IMR-90 (cell line): Measurements from ENCODE around the gene PRAC2. TPM values are rescaled to one million over a fixed set of nuclear protein-coding genes. Genes with fewer than 3 reads are reported as not detected.

Source experiments
- ATAC-seq: fragments of 200-7000 bp; cut with Tn5 transposase; 2 replicates; pipeline ENCODE4 v1.9.1; 2020; ENCODE audit warnings: low read depth, mild to moderate bottlenecking, moderate library complexity
- BruUV-seq: library from RNA; stranded (reverse); fragments of 400-500 nt; replicated peaks from 2 replicates; lab custom pipeline; 2021; lab: Mats Ljungman, UMichigan
- CTCF ChIA-PET: fragments of 300-600 bp; formaldehyde crosslinking; extraction: SDS; loops from one replicate; lab custom pipeline; 2021; ENCODE audit warnings: antibody characterized with exemption; lab: Yijun Ruan, JAX
- POLR2A ChIA-PET: fragments of 300-600 bp; sonication (Branson Sonifier 250); formaldehyde crosslinking; loops from one replicate; lab custom pipeline; 2022; ENCODE audit warnings: antibody characterized with exemption; ENCODE audit not compliant: unreplicated experiment; lab: Charles Lee
- DNase-seq: peaks from one replicate; pipeline ENCODE4 v3.0.0; 2013
- H2AFZ ChIP-seq: replicated peaks from 2 replicates; pipeline ENCODE3; 2013; ENCODE audit warnings: low read length, mild to moderate bottlenecking; ENCODE audit not compliant: poor library complexity
- H2AK5ac ChIP-seq: 2 replicates; pipeline ENCODE4 v1.6.1; 2013; ENCODE audit warnings: low read depth, low read length, inconsistent platforms
- H2AK9ac ChIP-seq: replicated peaks from 2 replicates; pipeline ENCODE3; 2013; ENCODE audit warnings: mild to moderate bottlenecking, low read depth, low read length, moderate library complexity; ENCODE audit not compliant: poor library complexity
- H2BK120ac ChIP-seq: 2 replicates; pipeline ENCODE4 v1.6.1; 2013; ENCODE audit warnings: low read depth, low read length, inconsistent platforms
- H2BK15ac ChIP-seq: 3 replicates; pipeline ENCODE4 v1.6.1; 2013; ENCODE audit warnings: low read depth, low read length, inconsistent platforms
- H2BK20ac ChIP-seq: 2 replicates; pipeline ENCODE4 v1.6.1; 2013; ENCODE audit warnings: low read depth, mild to moderate bottlenecking, inconsistent platforms, low read length, moderate library complexity
- H2BK5ac ChIP-seq: 2 replicates; pipeline ENCODE4 v1.6.1; 2013; ENCODE audit warnings: mild to moderate bottlenecking, low read depth, low read length, inconsistent platforms; ENCODE audit not compliant: poor library complexity, severe bottlenecking
- H3K14ac ChIP-seq: replicated peaks from 2 replicates; pipeline ENCODE4 v1.6.1; 2013; ENCODE audit warnings: low read depth, low read length, inconsistent platforms
- H3K18ac ChIP-seq: 2 replicates; pipeline ENCODE4 v1.6.1; 2013; ENCODE audit warnings: low read depth, low read length, control low read depth
- H3K23ac ChIP-seq: 2 replicates; pipeline ENCODE4 v1.6.1; 2013; ENCODE audit warnings: low read depth, low read length, inconsistent platforms
- H3K27ac ChIP-seq: 2 replicates; pipeline ENCODE4 v1.5.1; 2013; ENCODE audit warnings: mild to moderate bottlenecking, control low read depth, low read length; ENCODE audit not compliant: insufficient read depth
- H3K27me3 ChIP-seq: 2 replicates; pipeline ENCODE4 v1.6.1; 2013; ENCODE audit warnings: low read length; ENCODE audit not compliant: control insufficient read depth, insufficient read depth
- H3K36me3 ChIP-seq: 2 replicates; pipeline ENCODE4 v1.6.1; 2013; ENCODE audit warnings: low read length, mixed read lengths; ENCODE audit not compliant: control insufficient read depth, insufficient read depth
- H3K4ac ChIP-seq: 2 replicates; pipeline ENCODE4 v1.6.1; 2013; ENCODE audit warnings: low read depth, low read length, inconsistent platforms
- H3K4me1 ChIP-seq: 2 replicates; pipeline ENCODE4 v1.6.1; 2013; ENCODE audit warnings: low read length, mixed read lengths; ENCODE audit not compliant: control insufficient read depth, insufficient read depth
- H3K4me2 ChIP-seq: 2 replicates; pipeline ENCODE4 v1.6.1; 2013; ENCODE audit warnings: low read depth, mild to moderate bottlenecking, control low read depth, low read length, moderate library complexity
- H3K4me3 ChIP-seq: 2 replicates; pipeline ENCODE4 v1.5.1; 2013; ENCODE audit warnings: low read depth, mild to moderate bottlenecking, control low read depth, low read length, moderate library complexity; ENCODE audit not compliant: insufficient read depth
- H3K56ac ChIP-seq: 2 replicates; pipeline ENCODE4 v1.6.1; 2013; ENCODE audit warnings: low read length, inconsistent platforms; ENCODE audit not compliant: insufficient read depth; ENCODE audit errors: extremely low read depth
- H3K79me1 ChIP-seq, 2 experiments: 2 replicates each; pipeline ENCODE4 v1.6.1; 2013; ENCODE audit warnings: low read length in 2 of 2, inconsistent platforms in 1 of 2, low read depth in 1 of 2
- H3K9ac ChIP-seq: 2 replicates; pipeline ENCODE4 v1.6.1; 2013; ENCODE audit warnings: low read depth, low read length, control low read depth
- H3K9me1 ChIP-seq: 2 replicates; pipeline ENCODE4 v1.6.1; 2013; ENCODE audit warnings: low read length, inconsistent platforms; ENCODE audit not compliant: insufficient read depth
- H3K9me3 ChIP-seq: 2 replicates; pipeline ENCODE4 v1.6.1; 2013; ENCODE audit warnings: low read length; ENCODE audit not compliant: control insufficient read depth, insufficient read depth
- H4K20me1 ChIP-seq: 2 replicates; pipeline ENCODE4 v1.6.1; 2013; ENCODE audit warnings: low read length, inconsistent platforms; ENCODE audit not compliant: insufficient read depth
- H4K5ac ChIP-seq: 2 replicates; pipeline ENCODE4 v1.6.1; 2013; ENCODE audit warnings: mild to moderate bottlenecking, low read depth, low read length, control low read depth
- H4K8ac ChIP-seq, 2 experiments: 2 replicates each; pipeline ENCODE4 v1.6.1; 2013; ENCODE audit warnings: low read depth in 2 of 2, low read length in 2 of 2, control low read depth in 1 of 2, inconsistent platforms in 1 of 2
- H4K91ac ChIP-seq: 2 replicates; pipeline ENCODE4 v1.6.1; 2013; ENCODE audit warnings: low read depth, low read length, inconsistent platforms; ENCODE audit not compliant: insufficient read depth
- BHLHE40 ChIP-seq: fragments of 150-350 bp; IDR thresholded peaks from 2 replicates; pipeline ENCODE4 v1.6.1; 2016; ENCODE audit warnings: mild to moderate bottlenecking, low read depth, low read length
- CEBPB ChIP-seq: IDR thresholded peaks from 2 replicates; pipeline ENCODE4 v1.6.1; 2012; ENCODE audit warnings: low read depth, low read length, improper control_type of control experiment
- CHD1 ChIP-seq: IDR thresholded peaks from 2 replicates; pipeline ENCODE4 v1.6.1; 2012; ENCODE audit warnings: low read depth, low read length, improper control_type of control experiment
- CTCF ChIP-seq: conservative IDR thresholded peaks from 2 replicates; pipeline ENCODE4 v1.5.1; 2012; ENCODE audit warnings: mild to moderate bottlenecking, low read depth, low read length, improper control_type of control experiment
- FOS ChIP-seq: fragments of 150-350 bp; IDR thresholded peaks from 2 replicates; pipeline ENCODE4 v1.6.1; 2016; ENCODE audit warnings: low read depth, low read length
- MAFK ChIP-seq: IDR thresholded peaks from 2 replicates; pipeline ENCODE4 v1.6.1; 2012; ENCODE audit warnings: low read depth, low read length, improper control_type of control experiment
- MAZ ChIP-seq: IDR thresholded peaks from 2 replicates; pipeline ENCODE4 v1.6.1; 2012; ENCODE audit warnings: low read depth, mild to moderate bottlenecking, low read length, improper control_type of control experiment, moderate library complexity, borderline replicate concordance
- MXI1 ChIP-seq: IDR thresholded peaks from 2 replicates; pipeline ENCODE4 v1.6.1; 2012; ENCODE audit warnings: low read depth, mild to moderate bottlenecking, low read length, moderate library complexity, borderline replicate concordance
- NFE2L2 ChIP-seq: fragments of 150-350 bp; IDR thresholded peaks from 2 replicates; pipeline ENCODE4 v1.6.1; 2016; ENCODE audit warnings: low read depth, mild to moderate bottlenecking, low read length
- POLR2A ChIP-seq: IDR thresholded peaks from 2 replicates; pipeline ENCODE4 v1.6.1; 2012; ENCODE audit warnings: mild to moderate bottlenecking, low read depth, low read length
- RAD21 ChIP-seq: IDR thresholded peaks from 2 replicates; pipeline ENCODE4 v1.6.1; 2012; ENCODE audit warnings: low read length, improper control_type of control experiment
- RCOR1 ChIP-seq: IDR thresholded peaks from 2 replicates; pipeline ENCODE4 v1.6.1; 2012; ENCODE audit warnings: mild to moderate bottlenecking, low read length, improper control_type of control experiment; ENCODE audit not compliant: insufficient replicate concordance
- RFX5 ChIP-seq: IDR thresholded peaks from 2 replicates; pipeline ENCODE4 v1.8.0; 2012; ENCODE audit warnings: low read depth, mild to moderate bottlenecking, low read length, moderate library complexity
- SMC3 ChIP-seq: fragments of 150-350 bp; IDR thresholded peaks from 2 replicates; pipeline ENCODE4 v1.6.1; 2016; ENCODE audit warnings: low read depth, mild to moderate bottlenecking, antibody characterized with exemption, low read length, moderate library complexity
- WGBS, 2 experiments: methylation state at CpG; one replicate each; pipeline versions ENCODE4 v1.1.5 to v1.1.7; 2013; ENCODE audit warnings: missing lambda C conversion rate in 2 of 2; ENCODE audit not compliant: insufficient read length in 1 of 2; ENCODE audit errors: extremely low coverage in 2 of 2; 5-methylcytosine and 5-hydroxymethylcytosine counted together
- dilution Hi-C: fragments of 300-500 bp; cut with HindIII; formaldehyde crosslinking; loops from one replicate; pipeline ENCODE4 v1.14.3; 2018; ENCODE audit warnings: low sequenced_read_pairs; ENCODE audit not compliant: unreplicated experiment
- in situ Hi-C: fragments of 300-500 bp; cut with MboI; formaldehyde crosslinking; loops from 3 replicates; pipeline ENCODE4 v1.14.3; 2019; ENCODE audit warnings: low sequenced_read_pairs, inconsistent platforms, mixed read lengths
- intact Hi-C: fragments of 100-400 bp; cut with micrococcal nuclease; formaldehyde crosslinking; loops from 2 replicates; pipeline ENCODE4 v1.10.0; 2022
- polyA plus RNA-seq, 3 experiments: library from polyadenylated mRNA; depleted of rRNA; stranded (reverse); fragments of >200 nt; gene quantifications; 2 replicates each; pipeline ENCODE4 v1.2.3, GENCODE V29; 2012; ENCODE audit warnings: low replicate concordance in 1 of 3
- total RNA-seq: library from RNA; depleted of rRNA; stranded (reverse); fragments of >200 nt; gene quantifications from 2 replicates; pipeline ENCODE4 v1.2.3, GENCODE V29; 2012
- TF ChIP-seq, protein P1 (sequence below): fragments of 150-350 bp; IDR thresholded peaks from 2 replicates; pipeline ENCODE4 v1.6.1; 2016; ENCODE audit warnings: low read depth, mild to moderate bottlenecking, low read length, moderate library complexity, borderline replicate concordance
- TF ChIP-seq, protein P2 (sequence below): fragments of 150-350 bp; IDR thresholded peaks from 2 replicates; pipeline ENCODE4 v1.6.1; 2017; ENCODE audit warnings: mild to moderate bottlenecking, antibody characterized with exemption, low read length, low read depth

PRAC2 gene
- total and polyA plus RNA-seq, 2 of the 4 experiments (the other 2 are of a cell fraction): not detected

DNA sequence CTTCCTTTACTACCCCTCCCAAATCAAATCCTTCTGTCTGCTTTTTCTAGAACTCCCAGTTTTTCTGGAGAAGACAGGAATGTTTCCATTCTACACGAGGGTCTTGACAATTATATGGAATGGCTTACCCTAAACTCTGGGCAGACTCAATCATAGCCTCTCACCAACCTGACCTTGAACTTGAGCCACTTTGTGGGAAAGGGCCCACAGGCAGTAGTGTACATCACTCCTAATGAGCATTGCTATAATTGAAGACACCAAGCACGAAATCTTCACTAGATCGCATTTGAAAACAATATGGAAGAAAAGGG is 7.2 kb downstream of the PRAC2 start:
- Histone ChIP-seq H4K5ac (no peak overlapping the region), H3K9me1 (no peaks in the 10 kb centered on the region), H3K23ac (no peak overlapping the region), H3K79me1 (no peaks in the 10 kb centered on the region), H3K9me3 (peaks cover 6% of the 10 kb centered on the region; the same call in 1 of the 2 replicates), H4K91ac (no peak overlapping the region), H3K27me3 (peaks cover 96% of the 10 kb centered on the region), H2BK120ac (no peak overlapping the region), H3K36me3 (no peaks in the 10 kb centered on the region), H3K4me2 (no peak overlapping the region), H2BK5ac (no peak overlapping the region), H3K4me1 (no peaks in the 10 kb centered on the region), H3K14ac (no peak overlapping the region), H3K4me3 (no peak overlapping the region), H2BK20ac (no peak overlapping the region), H3K18ac (no peak overlapping the region), H2AK9ac (no peak overlapping the region), H2AK5ac (no peak overlapping the region), H4K8ac (no peak overlapping the region), H3K56ac (no peak overlapping the region), H2AFZ (no peak overlapping the region), H3K4ac (no peak overlapping the region), H3K27ac (no peak overlapping the region), H3K9ac (no peak overlapping the region), H4K20me1 (0 out of 2 replicates have a peak, but pooled peaks cover 14% of the 10 kb centered on the region), H2BK15ac (no peak overlapping the region)
- dilution Hi-C loops: no loop called here
- WGBS, 2 experiments: no CpG with 5 or more reads among the region's 3 CpGs
- in situ Hi-C loops: loop anchor here (10.0 kb wide), 1 partner anchor 55 kb away; no protein-coding TSS in a partner anchor
- DNase-seq (no peak), ATAC-seq (no peak)
- POLR2A ChIA-PET: no interaction called here
- TF ChIP-seq RCOR1 (no peak), RAD21 (no peak), SMC3 (no peak), FOS (no peak), BHLHE40 (no peak), RFX5 (no peak), MAFK (no peak), CHD1 (no peak), MXI1 (no peak), POLR2A (no peak), NFE2L2 (no peak), CEBPB (no peak), MAZ (no peak), CTCF (no peak)
- TF ChIP-seq, protein P1, sequence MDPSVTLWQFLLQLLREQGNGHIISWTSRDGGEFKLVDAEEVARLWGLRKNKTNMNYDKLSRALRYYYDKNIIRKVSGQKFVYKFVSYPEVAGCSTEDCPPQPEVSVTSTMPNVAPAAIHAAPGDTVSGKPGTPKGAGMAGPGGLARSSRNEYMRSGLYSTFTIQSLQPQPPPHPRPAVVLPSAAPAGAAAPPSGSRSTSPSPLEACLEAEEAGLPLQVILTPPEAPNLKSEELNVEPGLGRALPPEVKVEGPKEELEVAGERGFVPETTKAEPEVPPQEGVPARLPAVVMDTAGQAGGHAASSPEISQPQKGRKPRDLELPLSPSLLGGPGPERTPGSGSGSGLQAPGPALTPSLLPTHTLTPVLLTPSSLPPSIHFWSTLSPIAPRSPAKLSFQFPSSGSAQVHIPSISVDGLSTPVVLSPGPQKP: no peak
- TF ChIP-seq, protein P2, sequence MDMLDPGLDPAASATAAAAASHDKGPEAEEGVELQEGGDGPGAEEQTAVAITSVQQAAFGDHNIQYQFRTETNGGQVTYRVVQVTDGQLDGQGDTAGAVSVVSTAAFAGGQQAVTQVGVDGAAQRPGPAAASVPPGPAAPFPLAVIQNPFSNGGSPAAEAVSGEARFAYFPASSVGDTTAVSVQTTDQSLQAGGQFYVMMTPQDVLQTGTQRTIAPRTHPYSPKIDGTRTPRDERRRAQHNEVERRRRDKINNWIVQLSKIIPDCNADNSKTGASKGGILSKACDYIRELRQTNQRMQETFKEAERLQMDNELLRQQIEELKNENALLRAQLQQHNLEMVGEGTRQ: no peak
- intact Hi-C loops: no loop called here
- BruUV-seq: no TSS peak
- CTCF ChIA-PET: no interaction called here
